NT2/D1 (cell line): Measurements from ENCODE around the gene OPRL1.

Experiments
- SUZ12 ChIP-seq: IDR thresholded peaks from 2 replicates; pipeline ENCODE4 v1.6.1; 2011; ENCODE audit not compliant: insufficient read length, insufficient read depth; ENCODE audit errors: extremely low read depth
- YY1 ChIP-seq: IDR thresholded peaks from 2 replicates; pipeline ENCODE4 v1.6.1; 2011; ENCODE audit not compliant: insufficient read length, insufficient read depth
- ZNF274 ChIP-seq: IDR thresholded peaks from 2 replicates; pipeline ENCODE4 v1.6.1; 2011; ENCODE audit warnings: mild to moderate bottlenecking, low read depth, low read length

DNA sequence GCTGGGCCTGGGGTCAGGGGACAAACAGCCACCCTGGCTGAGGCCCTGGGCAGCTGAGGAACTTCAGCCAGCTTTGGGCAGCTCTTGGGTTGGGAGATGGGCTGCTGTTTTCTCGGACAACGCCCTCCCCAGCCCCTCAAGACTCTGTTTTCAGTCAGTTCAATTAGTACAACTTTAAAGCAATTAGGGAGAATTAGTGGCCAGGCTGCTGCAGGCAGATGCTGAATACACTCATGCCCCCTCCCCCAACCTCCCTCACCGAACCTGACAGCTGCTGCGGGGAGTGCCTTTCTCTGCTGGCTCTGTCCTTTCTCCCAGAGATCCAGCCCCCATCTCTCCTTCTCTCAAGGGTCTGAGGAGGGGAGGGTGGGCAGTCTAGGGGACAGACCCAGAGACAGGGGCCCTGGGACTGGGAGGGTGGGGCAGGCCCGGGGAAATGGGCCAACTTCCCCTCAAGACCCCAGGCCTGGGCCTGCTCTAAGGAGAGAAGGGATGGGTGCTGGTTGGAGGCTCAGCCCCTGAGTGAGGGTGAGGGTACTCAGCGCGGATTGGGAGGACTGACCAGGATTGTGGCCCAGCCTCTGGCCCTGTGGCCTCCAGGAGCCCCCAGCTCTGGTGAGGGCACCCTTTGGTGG lies 66.5 kb downstream of the OPRL1 start:
- no peak for TF ChIP-seq YY1
- no peak for TF ChIP-seq SUZ12
- no peak for TF ChIP-seq ZNF274
